ENCODE data around the gene SEC14L1.

Gene SEC14L1

DNA sequence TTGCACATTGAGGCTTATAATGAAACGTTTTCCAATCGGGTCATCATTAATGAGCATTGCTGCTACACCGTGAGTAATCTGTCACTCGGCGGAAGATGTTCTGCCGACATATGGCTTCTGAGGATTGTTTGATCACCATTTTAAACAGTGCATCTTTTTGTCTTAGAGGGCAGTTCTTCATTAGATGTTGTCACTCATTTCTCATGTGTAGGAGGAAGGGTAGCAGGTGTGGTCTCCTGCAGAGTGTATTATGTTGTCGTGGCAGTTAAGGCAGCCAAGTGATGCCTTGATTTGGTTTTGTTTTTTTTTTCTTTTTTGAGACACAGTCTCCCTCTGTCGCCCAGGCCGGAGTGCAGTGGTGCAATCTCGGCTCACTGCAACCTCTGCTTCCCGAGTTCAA lies 50.5 kb downstream of the SEC14L1 start:
- no peak for DNase-seq (ENCODE audit: low read depth)

DNA sequence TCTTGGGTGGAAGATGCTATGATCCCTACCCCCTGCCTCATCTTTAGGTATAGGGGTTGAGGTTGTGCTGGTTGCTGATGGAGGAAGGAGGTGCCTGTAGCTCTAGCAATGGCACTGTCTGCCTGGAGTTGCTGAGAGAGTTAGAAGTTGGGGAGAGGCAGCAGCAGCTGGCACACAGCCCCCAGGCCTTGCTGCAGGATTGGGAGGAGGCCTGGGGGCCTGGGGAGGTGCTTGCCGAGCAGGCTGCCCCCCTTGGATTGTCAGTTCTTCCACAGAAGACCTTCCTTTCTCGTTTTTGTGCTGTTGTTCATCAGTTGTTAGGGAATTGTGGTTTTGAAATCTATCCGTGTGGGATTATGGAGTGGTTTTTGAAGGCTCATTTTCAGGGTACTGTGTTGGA lies 52.9 kb downstream of the SEC14L1 start:
- no peak for DNase-seq (ENCODE audit: low read depth)

DNA sequence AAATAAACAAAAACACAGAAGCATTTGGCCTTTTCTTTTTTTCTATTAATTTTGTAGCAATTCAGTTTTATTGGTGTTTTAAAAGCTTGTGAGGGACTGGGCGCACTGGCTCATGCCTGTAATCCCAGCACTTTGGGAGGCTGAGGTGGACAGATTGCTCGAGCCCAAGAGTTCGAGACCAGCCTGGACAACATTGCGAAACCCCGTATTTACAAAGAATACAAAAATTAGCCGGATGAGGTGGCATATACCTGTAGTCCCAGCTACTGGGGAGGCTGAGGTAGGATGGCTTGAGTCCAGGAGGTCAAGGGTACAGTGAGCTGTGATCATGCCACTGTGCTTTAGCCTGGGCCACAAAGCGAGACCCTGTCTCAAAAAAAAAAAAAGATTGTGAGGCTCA lies 53.4 kb downstream of the SEC14L1 start:
- DNase-seq (ENCODE audit: low read depth): no peak

DNA sequence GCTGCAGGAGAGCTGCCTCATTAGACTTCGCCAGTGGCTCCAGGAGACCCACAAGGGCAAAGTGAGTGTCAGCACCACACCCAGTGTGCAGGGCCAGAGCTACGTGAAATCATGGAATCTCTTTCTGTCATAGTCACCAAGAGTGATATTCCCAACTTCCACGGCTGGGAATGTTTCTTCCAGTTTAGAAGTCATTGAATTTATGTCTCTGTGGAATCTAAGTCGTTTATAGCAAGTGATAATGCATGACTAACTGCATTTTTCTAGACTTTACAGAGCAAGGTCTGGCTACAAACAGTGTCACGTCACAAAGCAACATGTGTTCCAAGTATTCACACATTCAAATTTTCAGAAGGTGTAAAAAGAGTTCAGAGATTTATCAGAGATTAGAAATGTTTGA lies 55.5 kb downstream of the SEC14L1 start:
- no peak for DNase-seq (ENCODE audit: low read depth)

DNA sequence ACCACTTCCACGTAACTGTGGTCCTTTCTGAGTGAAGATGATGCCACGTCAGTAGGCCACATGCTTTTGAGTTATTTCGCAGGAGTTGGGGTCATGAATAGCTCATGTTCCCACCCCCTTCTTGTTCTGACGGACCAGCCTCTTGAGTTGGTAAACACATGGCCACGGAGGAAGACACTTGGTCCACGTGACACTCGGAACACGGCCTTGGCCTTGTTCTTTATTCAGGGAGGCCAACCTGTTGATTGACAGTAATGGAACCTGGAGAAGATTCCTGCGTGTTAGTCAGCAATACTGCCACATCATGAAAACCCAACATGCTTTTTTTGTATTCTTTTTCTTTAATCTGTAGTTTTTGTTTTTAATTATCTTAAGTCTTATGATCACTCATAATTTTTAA lies 56.3 kb downstream of the SEC14L1 start:
- no peak for DNase-seq (ENCODE audit: low read depth)

DNA sequence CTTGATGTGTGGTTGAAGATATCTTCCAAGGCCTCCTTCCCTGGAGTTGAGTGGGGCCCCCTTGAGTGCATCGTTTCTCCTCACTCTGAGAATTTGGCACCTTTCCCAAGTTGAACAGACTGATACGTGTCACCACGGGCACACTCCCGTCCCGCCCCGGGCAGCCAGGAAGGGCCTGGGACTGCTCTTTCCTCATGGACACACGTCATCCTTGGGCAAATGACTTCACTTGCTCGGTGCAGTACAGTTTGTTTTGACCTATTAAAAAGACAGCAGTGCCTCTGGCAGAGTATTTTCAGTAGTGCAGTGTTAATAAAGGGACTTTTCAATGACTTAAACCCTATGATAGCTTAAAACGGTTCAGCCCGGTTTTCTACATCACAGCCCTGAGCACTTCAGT lies 59.9 kb downstream of the SEC14L1 start:
- no peak for DNase-seq (ENCODE audit: low read depth)

DNA sequence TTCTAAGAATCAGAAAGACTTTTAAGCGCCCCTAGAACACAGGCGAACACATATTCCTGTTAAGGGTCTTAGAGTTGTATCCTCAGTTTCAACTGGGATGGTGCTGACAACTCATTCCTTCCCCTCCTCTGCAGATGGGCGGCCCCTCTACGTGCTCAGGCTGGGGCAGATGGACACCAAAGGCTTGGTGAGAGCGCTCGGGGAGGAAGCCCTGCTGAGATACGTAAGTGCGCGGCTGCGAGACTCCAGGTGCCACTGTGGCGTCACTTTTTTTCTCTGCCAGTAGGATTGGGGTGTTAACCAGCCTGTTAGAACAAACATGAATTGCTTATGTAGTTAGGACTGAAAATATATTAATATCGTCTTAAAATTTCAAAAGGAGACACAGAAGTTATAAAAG lies 62.7 kb downstream of the SEC14L1 start:
- DNase-seq (ENCODE audit: low read depth): no peak

DNA sequence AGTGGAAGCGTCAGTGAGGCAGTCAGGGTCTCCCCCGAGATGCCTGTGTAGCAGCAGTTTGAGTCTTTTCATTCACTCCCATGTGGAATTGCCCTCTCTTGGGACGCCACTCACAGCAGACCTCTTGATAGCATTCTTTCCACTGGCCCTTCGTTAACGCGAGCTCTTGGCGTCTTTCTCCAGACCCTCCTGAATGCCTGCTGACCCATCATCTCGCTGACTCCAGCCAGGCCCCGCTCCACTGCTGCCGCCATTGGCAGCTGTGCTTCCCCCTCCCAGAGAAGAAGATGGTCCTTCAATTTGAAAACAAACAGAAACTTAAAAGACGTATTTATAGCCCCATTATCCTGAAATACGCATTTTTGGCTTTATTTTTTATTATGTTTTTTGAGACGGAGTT lies 63.1 kb downstream of the SEC14L1 start:
- no peak for DNase-seq (ENCODE audit: low read depth)

DNA sequence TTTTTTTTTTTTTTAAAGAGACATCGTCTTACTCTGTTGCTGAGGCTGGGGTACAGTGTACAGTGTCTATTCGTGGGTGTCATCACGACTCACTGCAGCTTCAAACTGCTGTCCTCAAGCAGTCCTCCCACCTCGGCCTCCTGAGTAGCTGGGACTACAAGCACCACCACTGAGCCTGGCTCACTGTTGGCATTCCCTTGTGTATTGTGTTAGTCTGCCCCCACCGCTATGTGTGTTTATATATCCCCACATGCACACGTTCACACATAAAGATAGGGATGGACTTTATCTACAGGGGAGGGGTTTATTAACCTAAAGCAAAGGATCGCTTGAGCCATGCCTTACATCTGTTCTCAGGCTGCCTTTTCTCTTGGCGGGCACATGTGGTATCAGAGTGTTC lies 63.8 kb downstream of the SEC14L1 start:
- no peak for DNase-seq (ENCODE audit: low read depth)

DNA sequence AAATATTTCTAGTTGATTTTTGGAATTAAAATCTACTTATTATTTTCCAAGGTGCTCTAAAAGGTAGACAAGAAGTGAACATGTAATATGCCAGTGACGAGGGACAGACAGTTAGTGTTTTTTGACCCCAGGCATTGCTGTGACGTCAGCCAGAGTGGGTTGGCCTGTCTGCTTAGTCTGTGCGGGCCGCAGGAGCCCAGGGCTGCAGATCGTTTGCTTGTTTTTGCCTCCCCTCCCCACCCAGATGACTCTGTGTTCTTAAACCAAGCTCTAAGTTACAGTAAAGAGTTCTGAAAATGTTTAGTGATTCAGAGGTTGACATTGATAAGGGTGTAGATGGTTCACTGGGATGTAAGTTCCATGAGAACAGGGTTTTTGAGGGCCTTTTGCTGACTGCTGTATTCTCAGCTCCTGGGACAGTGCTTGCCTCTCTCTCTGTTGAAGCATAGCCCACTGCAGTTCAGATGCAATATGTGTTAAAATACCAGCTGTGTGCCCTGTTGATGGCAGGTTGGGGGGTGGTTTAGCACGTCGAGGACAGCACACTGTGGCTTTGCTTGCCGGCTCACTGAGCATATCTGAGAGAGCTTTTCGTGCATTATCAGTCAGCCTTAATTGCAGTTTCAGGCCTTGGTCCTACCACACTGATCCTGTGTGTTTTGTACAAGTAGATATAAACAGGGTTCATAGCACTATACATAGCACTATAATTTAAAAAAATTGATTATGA lies 64.8 kb downstream of the SEC14L1 start:
- DNase-seq (ENCODE audit: low read depth): no peak

DNA sequence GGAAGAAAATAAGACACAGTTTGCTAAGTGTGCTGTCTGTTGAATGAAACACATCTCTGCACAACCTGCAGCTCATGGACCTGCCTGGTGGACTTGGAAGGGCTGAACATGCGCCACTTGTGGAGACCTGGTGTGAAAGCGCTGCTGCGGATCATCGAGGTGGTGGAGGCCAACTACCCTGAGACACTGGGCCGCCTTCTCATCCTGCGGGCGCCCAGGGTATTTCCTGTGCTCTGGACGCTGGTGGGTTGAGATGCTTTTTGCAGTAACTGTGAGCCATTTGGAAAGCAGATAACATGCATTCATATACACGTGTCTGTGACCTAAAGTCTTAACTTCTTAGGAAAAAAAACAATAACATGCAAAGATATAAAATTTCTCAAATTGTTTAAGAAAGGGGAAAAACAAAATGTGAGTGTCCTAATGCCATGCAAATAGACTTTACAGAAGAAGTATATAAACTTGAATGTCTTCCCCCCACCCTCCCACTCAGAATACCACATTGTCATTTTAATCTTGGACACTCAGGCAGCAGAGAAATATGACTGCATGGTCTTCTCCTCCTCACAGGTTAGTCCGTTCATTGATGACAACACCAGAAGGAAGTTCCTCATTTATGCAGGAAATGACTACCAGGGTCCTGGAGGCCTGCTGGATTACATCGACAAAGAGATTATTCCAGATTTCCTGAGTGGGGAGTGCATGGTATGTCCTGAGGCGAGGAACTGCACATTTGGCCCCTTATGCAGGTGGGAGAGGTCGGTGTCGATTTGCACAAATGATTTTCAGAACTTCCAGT lies 65.6 kb downstream of the SEC14L1 start:
- DNase-seq (ENCODE audit: low read depth): no peak

DNA sequence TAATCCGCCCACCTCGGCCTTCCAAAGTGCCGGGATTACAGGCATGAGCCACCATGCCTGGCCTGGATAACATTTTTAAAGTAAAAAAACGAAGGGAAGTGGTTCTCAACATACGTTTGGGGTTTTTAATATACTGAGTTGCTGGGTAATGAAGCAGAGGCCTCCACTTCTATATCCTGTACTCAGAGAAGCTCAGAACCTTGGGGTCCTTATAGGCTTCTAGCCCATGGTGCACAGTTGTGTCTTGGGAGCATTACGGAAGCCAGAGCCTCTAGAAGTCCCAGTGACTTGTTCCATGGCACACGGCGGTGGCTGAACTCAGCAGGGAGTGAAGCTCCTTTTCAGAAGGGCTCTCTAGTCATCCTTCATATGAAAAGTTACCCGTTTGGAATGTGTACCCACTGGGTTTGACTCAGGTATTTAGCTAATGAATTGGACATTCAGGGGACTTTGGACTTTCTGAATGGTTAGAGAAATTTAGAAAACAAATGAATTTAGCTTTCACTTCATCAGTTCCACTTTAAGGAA lies 67.0 kb downstream of the SEC14L1 start:
- no peak for DNase-seq (ENCODE audit: low read depth)

DNA sequence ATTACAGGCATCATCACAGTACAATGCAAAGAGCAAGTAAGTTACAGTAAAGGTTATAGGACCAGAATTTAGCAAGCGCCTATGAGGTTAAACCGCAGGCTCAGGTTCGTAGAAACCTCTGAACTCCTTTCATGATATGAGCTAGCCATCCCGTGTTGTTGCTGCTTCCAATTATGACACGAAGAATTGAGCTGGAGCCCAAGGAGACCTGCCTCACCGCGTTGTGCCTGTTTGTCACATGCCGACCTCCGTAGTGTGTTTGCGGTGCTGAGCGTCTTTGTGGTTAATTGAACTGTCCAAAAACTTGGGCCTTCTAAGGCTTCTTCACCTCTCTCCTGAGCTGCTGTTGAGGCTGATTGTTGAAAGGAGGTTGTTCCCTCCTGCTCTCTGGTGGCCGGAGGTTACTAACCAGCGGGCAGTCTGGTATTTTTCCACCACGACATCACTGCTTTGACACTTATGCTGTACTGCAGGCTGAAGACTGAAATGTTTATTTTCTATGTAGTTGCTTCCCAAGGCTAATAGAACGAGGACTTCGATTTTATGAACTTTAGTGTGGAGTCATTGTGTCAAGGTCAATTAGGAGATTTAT lies 67.5 kb downstream of the SEC14L1 start:
- DNase-seq (ENCODE audit: low read depth): peak; percentile 40

DNA sequence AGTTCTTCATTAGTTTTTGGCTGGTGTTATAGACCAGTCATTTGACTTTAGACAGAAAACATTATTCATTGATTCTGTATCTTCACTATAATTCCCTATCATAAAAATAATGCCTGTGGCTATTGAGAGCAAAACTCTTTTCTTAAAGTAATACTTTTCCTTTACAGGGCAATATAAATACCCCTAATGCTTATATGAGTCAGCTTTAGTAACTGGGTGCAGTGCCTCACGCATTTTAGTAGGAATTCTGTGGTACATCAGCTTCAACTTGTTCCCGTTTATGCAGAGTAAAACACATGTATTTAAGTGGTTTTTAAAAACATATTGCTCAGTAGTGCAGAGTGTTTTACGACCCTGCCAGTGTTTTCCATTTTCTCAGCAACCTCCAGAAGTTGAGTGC lies 68.1 kb downstream of the SEC14L1 start:
- no peak for DNase-seq (ENCODE audit: low read depth)

DNA sequence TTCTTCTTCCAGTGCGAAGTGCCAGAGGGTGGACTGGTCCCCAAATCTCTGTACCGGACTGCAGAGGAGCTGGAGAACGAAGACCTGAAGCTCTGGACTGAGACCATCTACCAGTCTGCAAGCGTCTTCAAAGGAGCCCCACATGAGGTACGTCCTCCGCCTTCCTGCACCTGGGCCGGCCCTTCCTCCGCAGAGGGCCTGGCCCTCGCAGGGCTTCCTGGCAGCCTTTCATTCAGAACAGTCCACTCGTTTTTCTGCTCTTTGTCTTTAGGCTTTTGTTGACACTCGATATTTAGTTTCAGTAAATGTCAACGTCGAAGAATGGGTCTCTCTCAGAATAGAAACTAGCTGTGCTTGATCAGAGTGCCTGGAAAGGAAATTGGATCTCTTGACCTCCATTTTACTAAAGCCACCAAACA lies 68.6 kb downstream of the SEC14L1 start:
- no peak for DNase-seq (ENCODE audit: low read depth)

DNA sequence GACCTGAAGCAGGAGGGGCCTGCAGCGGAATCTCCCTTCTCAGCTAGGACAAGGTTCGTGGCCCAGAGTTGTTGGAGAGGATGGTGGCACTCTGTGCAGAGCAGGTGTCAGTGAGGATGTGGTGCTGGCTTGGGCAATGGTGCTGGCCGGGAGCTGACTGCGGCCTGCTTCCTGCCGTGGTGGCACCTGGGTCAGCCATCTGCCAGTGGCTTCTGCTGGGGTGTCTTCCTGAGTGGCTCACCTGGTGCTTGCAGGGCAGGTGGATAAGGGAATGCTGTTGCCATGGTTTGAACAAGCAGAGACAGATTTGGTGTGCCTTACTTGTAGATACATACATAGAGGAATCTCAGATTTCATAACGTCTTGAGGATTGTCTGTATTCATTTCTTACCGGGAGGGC lies 69.6 kb downstream of the SEC14L1 start:
- no peak for DNase-seq (ENCODE audit: low read depth)

DNA sequence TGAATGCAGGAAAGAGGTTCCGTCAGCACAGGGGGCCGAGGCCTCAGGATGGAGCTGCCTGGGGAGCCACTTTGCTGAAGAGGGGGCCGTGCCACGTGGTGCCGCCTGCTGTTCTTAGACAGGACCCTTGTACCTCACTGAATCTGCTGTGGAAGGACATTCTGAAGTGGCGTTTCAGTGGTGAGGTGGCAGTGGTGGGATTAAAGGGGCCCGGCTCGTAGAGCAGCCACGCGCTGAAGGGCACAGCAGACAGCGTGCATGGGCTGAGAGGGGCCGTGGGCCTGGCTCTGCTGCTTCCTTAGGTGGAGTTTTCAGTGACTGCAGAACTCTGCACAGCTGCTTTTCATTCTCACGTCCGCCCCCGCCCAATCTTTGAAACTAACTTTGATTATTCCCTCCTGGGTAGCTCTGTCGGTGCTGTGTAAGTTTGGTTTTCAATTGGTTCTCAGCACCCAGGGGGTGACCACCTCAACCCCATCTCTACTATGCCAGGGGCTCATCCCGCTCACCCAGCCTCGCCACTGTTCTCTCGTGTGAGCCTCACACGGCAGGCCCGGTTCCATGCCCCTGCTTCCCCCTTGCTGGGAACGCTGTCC lies 70.3 kb downstream of the SEC14L1 start:
- DNase-seq (ENCODE audit: low read depth): no peak

DNA sequence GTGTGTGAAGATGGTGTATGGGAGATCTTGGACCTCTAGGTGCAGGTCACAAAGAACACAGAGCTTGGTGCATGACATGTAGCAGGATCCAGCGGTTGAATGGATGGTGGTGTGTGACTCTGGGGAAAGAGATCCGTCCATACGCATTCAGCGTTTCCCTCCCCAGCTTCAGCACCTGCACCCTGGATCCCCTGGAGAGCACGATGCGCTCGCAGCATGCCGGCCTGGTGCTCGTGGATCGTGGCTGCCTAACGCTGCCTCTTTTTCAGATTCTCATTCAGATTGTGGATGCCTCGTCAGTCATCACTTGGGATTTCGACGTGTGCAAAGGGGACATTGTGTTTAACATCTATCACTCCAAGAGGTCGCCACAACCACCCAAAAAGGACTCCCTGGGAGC lies 70.9 kb downstream of the SEC14L1 start:
- no peak for DNase-seq (ENCODE audit: low read depth)

DNA sequence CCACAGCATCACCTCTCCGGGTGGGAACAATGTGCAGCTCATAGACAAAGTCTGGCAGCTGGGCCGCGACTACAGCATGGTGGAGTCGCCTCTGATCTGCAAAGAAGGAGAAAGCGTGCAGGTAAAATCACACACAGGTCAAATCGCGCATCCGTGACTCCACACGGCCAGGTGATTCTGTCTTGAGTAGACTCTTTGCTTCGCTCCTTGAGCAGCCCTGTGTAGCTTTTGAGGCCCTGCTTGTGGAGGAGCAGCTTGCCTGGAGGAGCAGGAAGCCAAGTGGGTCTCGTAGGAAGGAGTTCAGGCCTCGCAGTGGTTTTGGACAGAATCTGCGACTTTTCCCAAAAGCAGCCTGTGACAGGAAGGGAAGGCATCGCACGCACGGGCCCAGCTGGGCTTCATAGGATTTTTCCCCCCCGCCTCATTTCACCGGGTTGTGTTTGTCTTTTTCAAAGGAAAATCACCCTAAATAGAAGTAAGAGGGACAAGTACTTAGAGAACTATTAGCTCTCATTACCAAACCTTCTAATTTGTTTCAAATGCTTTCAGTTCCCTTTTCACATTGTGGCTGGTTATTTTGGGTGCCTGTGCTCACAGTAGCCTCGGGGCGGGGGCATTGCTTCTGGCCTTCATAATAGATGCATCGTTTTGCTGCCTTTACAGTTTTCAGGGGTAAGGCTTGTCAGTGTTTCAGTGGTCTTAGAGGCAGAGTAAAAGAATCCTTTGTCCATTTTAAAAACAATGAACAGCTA lies 71.5 kb downstream of the SEC14L1 start:
- DNase-seq (ENCODE audit: low read depth): no peak

DNA sequence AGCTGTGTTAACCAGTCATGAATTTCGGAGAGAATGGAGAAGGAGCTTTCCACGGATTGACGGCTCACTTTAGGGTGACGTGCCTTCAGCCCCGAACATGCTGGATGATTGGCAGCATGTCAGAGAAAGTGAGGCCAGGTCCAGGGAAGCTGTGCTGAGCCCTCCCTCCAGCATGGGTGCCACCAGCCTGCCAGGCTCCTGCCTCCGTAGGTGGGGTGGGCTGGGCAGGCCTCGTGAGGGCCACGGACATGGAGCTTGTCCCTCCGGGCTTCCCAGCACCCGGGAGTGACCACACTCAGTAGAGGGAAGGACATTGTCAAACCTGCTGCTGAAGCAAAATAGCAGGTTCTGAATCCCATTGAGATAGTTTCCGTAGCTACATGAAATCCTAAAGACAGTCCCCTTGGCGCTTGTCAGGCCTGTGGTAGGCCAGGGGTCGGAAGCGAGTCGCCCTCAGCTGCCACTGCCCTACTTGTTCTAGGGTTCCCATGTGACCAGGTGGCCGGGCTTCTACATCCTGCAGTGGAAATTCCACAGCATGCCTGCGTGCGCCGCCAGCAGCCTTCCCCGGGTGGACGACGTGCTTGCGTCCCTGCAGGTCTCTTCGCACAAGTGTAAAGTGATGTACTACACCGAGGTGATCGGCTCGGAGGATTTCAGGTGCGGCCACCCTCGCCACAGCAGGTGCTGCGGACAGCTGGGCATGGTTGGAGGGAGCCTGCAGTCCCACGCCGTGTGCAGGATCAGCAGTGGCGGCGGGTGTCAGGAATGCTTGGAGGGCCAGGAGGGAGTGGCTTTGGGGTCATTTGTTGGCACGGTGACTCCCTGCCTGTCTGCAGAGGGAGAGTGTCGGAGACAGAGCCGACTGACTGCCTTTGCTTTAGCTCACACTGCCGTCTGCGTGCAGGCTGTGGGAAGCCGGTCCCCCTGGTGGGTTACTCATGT lies 72.3 kb downstream of the SEC14L1 start:
- DNase-seq (ENCODE audit: low read depth): no peak

DNA sequence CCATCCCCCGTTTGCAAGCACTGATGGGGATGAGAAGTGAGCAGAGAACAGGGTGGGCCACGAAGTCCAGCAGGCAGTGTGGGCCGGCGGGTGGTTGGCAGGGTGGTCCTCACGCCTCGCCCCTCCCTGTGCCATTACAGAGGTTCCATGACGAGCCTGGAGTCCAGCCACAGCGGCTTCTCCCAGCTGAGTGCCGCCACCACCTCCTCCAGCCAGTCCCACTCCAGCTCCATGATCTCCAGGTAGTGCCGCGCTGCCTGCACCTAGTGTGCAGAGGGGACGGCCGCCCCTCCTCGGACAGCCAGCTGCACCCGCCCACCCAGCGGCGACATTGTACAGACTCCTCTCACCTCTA lies 73.0 kb downstream of the SEC14L1 start:
- DNase-seq (ENCODE audit: low read depth): no peak
